Measurements from ENCODE around the gene HDAC9.

DNA sequence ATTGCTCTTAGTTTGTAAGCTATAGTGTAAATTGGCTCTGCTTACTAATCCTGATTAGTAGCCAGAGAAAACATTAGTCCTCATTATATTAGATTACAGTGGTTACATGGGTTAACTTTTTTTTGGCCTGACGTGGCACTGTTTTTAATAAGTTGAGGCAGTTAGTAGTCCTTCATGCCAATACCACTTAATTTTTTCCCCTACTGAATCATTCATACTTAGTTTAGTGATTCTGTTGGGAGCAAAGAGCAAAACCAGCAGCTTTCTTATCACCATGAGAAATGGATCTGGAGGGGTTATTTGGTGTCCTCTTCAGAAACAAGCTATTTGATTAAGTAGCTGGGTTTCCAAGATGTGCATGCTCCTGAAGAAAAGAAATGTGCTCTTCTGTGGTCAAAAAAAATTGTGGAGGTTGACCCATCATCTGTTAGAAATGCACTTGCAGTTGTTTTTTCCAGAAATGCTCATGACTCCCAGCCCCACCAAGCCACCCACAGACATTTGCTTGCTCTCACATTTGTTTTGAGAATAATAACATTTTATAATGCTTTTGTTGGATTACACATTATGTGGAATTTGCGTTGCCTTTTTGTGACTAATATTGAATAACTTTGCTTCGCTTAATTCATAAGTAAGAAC, 258.5 kb downstream of the HDAC9 start:
- TF ChIP-seq, protein P1, sequence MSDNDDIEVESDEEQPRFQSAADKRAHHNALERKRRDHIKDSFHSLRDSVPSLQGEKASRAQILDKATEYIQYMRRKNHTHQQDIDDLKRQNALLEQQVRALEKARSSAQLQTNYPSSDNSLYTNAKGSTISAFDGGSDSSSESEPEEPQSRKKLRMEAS (IDR thresholded peaks at IDR 0.05) = no peak
- TF ChIP-seq POLR2A (IDR thresholded peaks at IDR 0.05; ENCODE audit: borderline replicate concordance, extremely low read depth, insufficient read depth, insufficient read length) (no peak), YY1 (IDR thresholded peaks at IDR 0.05; ENCODE audit: extremely low read depth, insufficient replicate concordance, low read depth, low read length) (no peak)
- TF ChIP-seq, protein P2, sequence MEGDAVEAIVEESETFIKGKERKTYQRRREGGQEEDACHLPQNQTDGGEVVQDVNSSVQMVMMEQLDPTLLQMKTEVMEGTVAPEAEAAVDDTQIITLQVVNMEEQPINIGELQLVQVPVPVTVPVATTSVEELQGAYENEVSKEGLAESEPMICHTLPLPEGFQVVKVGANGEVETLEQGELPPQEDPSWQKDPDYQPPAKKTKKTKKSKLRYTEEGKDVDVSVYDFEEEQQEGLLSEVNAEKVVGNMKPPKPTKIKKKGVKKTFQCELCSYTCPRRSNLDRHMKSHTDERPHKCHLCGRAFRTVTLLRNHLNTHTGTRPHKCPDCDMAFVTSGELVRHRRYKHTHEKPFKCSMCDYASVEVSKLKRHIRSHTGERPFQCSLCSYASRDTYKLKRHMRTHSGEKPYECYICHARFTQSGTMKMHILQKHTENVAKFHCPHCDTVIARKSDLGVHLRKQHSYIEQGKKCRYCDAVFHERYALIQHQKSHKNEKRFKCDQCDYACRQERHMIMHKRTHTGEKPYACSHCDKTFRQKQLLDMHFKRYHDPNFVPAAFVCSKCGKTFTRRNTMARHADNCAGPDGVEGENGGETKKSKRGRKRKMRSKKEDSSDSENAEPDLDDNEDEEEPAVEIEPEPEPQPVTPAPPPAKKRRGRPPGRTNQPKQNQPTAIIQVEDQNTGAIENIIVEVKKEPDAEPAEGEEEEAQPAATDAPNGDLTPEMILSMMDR (IDR thresholded peaks at IDR 0.05 in 2 of 3, conservative IDR thresholded peaks at IDR 0.05 in 1 of 3; ENCODE audit: borderline replicate concordance in 1 of 3, insufficient read depth in 1 of 3, low read depth in 2 of 3, low read length in 2 of 3) = no peak
